HG03521 (cell line): ENCODE data around the gene ST6GALNAC1.
"Not testable (repeated sequence)": the region's sequence is repeated elsewhere in the genome, so short reads cannot be mapped to it uniquely, and the experiment has no call there.

Source experiments
- ATAC-seq: cut with Tn5 transposase; IDR thresholded peaks from one replicate; pipeline ENCODE4 v1.9.1; 2021; ENCODE audit warnings: mild to moderate bottlenecking, moderate library complexity; ENCODE audit not compliant: unreplicated experiment

Gene ST6GALNAC1

DNA sequence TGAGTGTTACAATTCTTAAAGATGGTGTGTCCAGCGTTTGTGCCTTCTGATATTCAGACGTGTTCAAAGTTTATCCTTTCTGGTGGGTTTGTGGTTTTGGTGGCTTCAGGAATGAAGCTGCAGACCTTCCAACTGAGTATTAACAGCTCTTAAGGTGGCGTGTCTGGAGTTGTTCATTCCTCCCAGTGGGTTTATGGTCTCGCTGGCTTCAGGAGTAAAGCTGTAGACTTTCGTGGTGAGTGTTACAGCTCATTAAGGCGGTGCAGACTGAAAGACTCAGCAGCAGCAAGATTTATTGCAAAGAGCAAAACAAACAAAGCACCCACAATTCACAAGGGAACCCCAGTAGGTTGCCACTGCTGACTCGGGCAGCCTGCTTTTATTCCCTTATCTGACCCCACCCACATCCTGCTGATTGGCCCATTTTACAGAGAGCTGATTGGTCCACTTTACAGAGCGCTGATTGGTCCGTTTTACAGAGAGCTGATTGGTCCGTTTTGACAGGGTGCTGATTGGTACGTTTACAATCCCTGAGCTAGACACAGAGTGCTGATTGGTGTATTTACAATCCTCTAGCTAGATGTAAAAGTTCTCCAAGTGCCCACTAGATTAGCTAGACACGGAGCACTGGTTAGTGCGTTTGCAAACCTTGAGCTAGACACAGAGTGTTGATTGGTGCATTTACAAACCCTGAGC is 29.3 kb downstream of the ST6GALNAC1 start:
- ATAC-seq = not testable (repeated sequence)

- ATAC-seq = no peak
These were observed 30.3 kb downstream of the ST6GALNAC1 start for GRCh38 chr17:76612977-76613851.

GRCh38 chr17:76612465-76612864 is 31.1 kb downstream of the ST6GALNAC1 start:
- no peak for ATAC-seq

DNA sequence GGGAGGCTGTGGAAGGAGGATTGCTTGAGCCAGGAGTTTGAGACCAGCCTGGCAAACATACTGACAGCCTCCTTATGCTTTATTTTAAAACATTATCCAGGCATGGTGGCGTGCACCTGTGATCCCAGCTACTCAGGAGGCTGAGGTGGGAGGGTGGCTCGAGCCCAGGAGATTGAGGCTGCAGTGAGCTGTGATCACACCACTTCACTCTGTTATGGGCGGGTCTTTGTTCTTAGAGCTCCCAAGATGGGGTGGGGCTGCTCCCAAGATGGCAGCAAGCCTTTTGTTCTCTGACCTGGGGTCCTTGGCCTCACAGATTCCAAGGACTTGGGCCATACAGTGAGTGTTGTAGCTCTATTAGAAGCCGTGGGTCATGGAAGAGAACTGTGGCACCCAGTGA is 31.8 kb downstream of the ST6GALNAC1 start:
- no peak for ATAC-seq

GRCh38 chr17:76611080-76611749 is 32.3 kb downstream of the ST6GALNAC1 start:
- not testable (repeated sequence) for ATAC-seq

- not testable (repeated sequence) for ATAC-seq
These were observed 36.9 kb downstream of the ST6GALNAC1 start for GRCh38 chr17:76606685-76607084.

DNA sequence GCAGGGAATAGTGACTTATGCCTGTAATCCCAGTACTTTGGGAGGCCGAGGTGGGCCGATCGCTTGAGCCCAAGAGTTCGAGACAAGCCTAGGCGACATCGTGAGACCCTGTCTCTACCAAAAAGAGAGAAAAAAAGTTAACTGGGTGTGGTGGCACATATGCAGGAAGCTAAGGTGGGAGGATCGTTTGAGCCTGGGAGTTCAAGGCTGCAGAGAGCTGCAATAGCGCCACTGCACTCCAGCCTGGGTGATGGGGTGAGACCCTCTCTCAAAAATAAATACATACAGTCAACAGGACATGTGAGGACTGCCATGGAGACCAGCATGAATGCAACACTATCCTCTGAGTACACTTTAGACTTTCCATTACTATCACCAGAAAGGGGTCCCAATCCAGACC is 42.5 kb downstream of the ST6GALNAC1 start:
- ATAC-seq = no peak

GRCh38 chr17:76599694-76600460 is 43.7 kb downstream of the ST6GALNAC1 start:
- no peak for ATAC-seq

DNA sequence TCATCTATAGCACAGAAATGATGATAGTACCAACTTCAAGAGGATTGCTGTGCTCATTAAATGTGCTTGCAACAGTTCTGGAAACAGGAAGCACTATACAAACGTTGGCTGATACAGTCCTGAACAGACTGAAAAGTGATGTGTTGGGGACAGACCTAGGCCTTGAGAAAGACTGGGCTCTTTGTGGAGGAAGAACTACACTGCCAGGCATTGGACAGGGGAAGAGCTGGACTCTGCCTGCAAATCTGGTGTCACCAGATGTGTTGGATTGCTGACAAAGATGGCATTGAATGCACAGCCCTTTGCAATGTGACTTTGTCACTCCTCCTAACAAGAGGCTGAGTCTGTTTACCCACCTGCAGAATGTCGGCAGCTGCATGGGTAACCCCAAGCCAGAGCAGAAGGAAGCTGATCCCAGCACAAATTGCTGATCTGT is 45.5 kb downstream of the ST6GALNAC1 start:
- ATAC-seq = no peak

- ATAC-seq = no peak
These were observed 46.2 kb downstream of the ST6GALNAC1 start for GRCh38 chr17:76597156-76598003.

DNA sequence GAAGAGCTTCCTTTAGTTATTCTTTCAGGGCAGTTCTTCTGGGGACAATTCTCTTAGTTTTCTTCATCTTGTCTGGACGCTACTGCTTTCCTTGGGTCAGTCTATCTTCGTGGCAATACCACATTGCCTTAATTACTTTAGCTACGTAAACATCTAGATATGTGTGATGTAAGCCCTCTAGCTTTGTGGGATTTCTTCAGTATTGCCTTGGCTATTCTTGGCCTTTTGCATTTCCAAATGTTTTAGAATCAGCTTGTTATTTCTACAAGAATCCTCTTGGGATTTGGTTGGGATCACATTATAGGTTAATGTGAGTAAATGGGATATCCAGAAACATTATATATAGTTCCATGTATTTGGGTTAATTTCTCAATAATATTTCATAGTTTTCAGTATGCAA is 48.9 kb downstream of the ST6GALNAC1 start:
- no peak for ATAC-seq

DNA sequence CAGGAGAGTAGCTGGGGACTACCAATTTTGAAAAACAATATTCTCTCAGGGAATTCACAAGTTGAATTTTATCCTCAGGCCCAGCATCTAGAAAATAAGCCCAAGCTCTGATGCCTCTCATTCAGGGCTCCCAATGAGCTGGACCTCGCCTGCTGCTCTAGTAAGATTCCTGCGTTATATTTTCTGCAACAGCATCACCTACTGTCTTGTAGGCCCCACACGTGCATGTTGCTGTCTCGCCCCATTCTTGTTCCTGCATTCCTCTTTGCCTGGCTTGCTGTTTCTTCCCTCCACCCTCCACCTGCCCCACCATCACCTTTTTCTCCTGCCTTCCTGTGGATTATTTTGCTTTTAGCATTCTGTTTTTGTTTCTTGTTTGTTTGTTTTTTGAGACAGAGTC is 49.6 kb downstream of the ST6GALNAC1 start:
- ATAC-seq = no peak

GRCh38 chr17:76593384-76593826 is 50.2 kb downstream of the ST6GALNAC1 start:
- ATAC-seq = no peak

DNA sequence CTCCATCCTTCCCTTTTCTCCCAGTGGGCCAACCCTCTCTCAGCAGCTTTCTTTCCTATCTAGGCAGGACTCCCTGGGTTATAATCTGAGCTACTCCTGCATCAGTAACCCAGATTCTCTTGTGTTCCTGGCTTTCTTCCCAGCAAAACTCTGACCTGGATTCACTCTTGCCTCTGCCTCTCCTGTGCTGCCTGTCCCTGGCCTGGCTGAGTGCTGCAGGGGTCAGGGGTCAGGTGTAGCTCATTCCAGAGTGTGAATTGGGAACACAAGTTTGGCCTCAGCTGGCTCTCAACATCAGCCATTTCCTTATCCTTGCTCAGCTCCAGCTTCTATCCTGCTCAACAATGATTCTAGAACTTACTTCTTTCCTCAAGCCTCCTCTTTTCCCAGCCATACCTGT is 55.4 kb downstream of the ST6GALNAC1 start:
- ATAC-seq = no peak

- ATAC-seq = no peak
These were observed 56.6 kb downstream of the ST6GALNAC1 start for GRCh38 chr17:76586741-76587487.

DNA sequence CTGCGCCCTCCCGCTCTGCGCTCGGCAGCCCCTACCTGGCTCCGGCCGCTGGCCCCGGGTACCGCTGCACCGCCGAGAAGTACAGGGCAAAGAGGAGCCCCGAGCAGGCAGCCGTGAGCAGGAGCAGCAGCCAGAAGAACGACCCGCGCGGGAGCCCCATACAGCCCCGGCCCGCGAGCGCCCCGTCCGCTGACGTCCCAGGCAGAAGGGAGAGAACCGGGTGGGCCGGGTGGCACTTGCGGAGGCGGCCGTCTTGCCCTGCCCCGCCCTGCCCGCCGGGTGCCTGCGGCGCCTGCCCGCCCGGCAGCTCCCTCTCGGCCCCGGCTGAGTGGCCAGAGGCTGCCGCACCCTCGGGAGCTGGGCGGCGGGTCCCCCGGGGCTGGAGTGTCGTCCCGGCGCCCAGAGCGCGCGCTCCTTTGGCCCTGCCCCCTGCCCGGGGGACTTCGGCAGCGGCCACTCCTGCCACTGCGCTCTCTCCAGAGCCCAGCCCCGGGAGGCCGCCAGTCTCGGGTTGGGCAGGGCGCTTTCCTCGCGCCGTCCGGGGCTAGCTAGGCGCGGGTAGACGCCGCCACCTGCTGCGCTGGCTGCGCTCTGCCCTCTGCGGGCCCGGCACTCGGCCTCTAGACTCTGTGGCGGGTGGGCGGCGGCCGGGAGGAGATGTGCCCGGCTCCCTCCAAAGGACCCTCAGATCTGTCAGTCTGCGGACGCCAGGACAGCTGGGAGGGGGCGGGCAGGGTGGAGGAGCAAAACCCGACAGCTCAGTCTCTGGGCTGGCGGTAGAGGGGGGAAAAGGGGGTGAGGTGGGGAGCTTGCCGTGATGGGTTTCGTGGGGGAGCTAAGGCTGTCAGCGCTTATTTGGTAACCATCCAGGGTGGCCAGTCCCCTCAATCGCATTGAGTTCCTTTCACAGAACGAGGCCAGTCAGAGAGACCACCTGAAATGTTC is 57.6 kb downstream of the ST6GALNAC1 start, which contains the start of gene ST6GALNAC2:
Gene ST6GALNAC2, minus strand, starts transcription at position 212 of the 945 bp plus-strand sequence. Its CDS starts 52 bp downstream, at position 160.
- ATAC-seq = no peak

GRCh38 chr17:76585033-76585648 is 58.4 kb downstream of the ST6GALNAC1 start:
- no peak for ATAC-seq
